OCI-M2 (cell line): ENCODE data around the gene KRTAP9-7.
"Not testable (repeated sequence)": the region's sequence is repeated elsewhere in the genome, so short reads cannot be mapped to it uniquely, and the experiment has no call there.

Experiments
- DNase-seq: peaks from one replicate; lab custom pipeline; 2025; ENCODE audit not compliant: unreplicated experiment; lab: John Stamatoyannopoulos, UW

KRTAP9-7 gene, protein sequence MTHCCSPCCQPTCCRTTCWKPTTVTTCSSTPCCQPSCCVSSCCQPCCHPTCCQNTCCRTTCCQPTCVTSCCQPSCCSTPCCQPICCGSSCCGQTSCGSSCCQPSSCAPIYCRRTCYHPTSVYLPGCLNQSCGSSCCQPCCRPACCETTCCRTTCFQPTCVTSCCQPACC

DNA sequence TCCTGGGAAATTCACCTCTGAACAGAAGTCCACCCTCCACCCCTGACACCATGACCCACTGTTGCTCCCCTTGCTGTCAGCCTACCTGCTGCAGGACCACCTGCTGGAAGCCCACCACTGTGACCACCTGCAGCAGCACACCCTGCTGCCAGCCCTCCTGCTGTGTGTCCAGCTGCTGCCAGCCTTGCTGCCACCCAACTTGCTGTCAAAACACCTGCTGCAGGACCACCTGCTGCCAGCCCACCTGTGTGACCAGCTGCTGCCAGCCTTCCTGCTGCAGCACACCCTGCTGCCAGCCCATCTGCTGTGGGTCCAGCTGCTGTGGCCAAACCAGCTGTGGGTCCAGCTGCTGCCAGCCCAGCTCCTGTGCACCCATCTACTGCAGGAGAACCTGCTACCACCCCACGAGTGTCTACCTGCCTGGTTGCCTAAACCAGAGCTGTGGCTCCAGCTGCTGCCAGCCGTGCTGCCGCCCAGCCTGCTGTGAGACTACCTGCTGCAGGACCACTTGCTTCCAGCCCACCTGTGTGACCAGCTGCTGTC, at the start of gene KRTAP9-7:
Gene KRTAP9-7, plus strand, starts transcription at position 51 of the 543 bp plus-strand sequence. Its CDS starts 0 bp downstream, at position 51.
- DNase-seq = not testable (repeated sequence)

DNA sequence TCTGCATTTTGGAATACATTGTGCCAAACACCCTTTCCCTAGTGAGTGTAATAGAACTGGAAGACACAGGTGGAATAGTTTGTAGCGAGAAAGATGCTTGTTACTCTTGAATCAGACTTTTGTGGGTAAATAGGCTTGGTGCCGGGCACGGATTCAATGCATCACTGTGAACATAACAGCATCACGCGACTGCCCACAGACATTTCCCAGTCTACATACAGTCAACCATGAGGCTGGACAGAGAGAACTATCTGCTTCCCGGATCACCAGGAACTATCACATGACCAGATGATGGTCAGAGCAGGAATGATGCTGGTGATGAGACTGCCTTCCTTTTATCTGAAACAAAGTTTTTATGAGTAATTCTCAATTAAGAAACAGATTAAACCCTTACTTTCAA, 49.4 kb upstream of the KRTAP9-7 start:
- no peak for DNase-seq

DNA sequence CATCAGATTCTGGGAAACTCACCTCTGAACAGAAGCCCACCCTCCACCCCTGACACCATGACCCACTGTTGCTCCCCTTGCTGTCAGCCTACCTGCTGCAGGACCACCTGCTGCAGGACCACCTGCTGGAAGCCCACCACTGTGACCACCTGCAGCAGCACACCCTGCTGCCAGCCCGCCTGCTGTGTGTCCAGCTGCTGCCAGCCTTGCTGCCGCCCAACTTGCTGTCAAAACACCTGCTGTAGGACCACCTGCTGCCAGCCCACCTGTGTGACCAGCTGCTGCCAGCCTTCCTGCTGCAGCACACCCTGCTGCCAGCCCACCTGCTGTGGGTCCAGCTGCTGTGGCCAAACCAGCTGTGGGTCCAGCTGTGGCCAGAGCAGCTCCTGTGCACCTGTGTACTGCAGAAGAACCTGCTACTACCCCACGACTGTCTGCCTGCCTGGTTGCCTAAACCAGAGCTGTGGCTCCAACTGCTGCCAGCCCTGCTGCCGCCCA, 48.9 kb upstream of the KRTAP9-7 start, which contains the start of gene KRTAP9-2:
Gene KRTAP9-2, plus strand, starts transcription at position 51 of the 498 bp plus-strand sequence. Its CDS starts 7 bp downstream, at position 58.
- DNase-seq = not testable (repeated sequence)

DNA sequence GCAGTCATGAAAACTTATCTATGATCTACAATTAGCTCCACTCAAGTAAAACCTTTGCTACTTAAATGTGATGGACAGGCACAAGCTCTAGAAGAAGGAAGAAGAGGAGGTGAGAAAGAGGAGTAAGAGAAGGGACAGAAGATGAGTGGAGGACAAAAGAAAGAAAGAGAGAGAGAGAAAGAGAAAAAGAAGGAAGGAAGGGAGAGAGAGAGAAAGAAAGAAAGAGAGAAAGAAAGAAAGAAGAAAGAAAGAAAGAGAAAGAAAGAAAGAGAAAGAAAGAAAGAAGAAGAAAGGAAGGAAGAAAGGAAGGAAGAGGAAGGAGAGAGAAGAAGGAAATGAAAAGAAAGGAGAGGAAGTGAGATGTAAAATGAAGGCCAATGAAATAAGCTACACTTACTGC, 45.4 kb upstream of the KRTAP9-7 start:
- no peak for DNase-seq

DNA sequence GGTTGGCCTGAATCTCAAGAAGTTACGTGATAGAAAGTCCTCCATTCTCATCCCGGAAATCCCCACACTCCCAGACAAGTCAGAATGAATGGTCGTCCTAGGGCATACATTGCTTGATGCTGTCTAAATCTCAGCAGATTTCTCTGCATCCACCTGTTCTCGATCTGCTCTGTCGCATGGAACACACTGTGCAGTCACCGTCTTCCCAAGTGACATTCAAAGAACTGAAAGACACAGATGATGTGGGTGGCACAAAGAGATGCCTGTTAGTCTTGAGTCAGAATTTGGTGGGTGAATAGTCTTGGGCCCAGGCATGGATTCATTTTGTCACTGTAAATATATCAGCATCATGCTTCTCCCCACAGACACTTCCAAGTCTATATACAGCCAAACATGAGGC, 43.8 kb upstream of the KRTAP9-7 start:
- DNase-seq = no peak

DNA sequence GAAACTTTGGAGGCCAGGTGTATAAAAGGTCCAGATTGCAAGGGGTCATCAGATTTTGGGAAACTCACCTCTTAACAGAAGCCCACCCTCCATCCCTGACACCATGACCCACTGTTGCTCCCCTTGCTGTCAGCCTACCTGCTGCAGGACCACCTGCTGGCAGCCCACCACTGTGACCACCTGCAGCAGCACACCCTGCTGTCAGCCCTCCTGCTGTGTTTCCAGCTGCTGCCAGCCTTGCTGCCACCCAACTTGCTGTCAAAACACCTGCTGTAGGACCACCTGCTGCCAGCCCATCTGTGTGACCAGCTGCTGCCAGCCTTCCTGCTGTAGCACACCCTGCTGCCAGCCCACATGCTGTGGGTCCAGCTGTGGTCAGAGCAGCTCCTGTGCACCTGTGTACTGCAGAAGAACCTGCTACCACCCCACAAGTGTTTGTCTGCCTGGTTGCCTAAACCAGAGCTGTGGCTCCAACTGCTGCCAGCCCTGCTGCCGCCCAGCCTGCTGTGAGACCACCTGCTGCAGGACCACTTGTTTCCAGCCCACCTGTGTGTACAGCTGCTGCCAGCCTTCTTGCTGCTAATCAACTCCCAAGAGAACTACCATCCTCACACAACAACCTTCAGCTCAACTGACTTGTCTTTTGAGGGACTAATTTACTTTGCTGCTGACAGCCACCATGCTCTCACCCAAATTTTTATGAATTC, 42.9 kb upstream of the KRTAP9-7 start, which contains the start of gene KRTAP9-3:
Gene KRTAP9-3, plus strand, starts transcription at position 51 of the 707 bp plus-strand sequence. Its CDS starts 53 bp downstream, at position 104.
- DNase-seq = not testable (repeated sequence)

DNA sequence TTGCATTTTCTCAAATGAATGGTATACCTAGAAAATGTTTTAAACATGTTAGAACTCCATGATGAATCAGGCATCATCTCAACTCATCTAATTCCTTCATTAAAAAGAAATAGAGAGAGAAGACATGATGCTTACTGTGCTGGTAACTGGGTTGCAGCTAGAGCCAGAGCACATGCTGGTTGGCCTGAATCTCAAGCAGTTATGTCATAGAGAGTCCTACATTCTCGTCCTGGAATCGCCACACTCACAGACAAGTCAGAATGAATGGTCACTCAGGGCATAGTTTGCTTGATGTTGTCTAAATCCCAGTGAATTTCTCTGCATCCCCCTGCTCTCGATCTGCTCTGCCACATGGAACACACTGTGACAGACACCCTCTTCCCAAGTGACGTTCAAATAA, 38.4 kb upstream of the KRTAP9-7 start:
- not testable (repeated sequence) for DNase-seq

DNA sequence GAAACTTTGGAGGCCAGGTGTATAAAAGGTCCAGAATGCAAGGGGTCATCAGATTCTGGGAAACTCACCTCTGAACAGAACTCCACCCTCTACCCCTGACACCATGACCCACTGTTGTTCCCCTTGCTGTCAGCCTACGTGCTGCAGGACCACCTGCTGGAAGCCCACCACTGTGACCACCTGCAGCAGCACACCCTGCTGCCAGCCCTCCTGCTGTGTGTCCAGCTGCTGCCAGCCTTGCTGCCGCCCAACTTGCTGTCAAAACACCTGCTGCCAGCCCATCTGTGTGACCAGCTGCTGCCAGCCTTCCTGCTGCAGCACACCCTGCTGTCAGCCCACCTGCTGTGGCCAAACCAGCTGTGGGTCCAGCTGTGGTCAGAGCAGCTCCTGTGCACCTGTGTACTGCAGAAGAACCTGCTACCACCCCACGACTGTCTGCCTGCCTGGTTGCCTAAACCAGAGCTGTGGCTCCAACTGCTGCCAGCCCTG, 37.5 kb upstream of the KRTAP9-7 start, which contains the start of gene KRTAP9-8:
Gene KRTAP9-8, plus strand, starts transcription at position 51 of the 489 bp plus-strand sequence. Its CDS starts 53 bp downstream, at position 104.
- DNase-seq = not testable (repeated sequence)

DNA sequence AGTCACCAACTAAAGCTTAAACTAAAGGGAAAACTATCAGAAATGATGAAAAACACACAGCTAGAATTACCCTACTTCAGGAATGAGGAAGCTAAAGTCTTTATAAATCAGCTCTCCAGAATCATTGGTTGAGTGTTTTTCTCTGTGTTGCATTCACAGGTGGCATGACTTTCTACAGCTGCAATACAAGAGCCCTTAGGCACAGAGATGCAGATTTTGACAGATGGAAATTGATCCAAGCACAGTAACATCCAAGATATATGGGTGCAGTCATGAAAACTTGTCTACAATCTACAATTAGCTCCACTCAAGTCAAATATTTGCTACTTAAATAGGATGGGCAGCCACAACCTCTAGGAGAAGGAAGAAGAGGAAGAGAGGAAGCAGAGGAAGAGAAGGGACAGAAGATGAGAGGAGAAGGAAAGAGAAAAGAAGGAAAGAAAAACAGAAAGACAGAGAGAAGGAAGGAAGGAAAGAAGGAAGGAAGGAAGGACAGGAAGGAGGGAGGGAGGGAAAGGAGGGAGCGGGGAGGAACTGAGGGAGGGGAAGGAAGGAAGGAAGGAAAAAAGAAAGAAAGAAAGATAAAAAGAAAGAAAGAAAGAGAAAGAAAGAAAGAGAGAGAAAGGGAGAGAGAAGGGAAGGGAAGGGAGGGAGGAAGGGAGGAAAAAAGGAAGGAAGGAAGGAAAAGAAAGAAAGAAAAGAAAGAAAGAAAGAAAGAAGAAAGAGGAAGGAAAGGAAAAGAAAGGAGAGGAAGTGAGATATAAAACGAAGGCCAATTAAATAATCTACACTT, 28.3 kb upstream of the KRTAP9-7 start:
- DNase-seq = not testable (repeated sequence)

DNA sequence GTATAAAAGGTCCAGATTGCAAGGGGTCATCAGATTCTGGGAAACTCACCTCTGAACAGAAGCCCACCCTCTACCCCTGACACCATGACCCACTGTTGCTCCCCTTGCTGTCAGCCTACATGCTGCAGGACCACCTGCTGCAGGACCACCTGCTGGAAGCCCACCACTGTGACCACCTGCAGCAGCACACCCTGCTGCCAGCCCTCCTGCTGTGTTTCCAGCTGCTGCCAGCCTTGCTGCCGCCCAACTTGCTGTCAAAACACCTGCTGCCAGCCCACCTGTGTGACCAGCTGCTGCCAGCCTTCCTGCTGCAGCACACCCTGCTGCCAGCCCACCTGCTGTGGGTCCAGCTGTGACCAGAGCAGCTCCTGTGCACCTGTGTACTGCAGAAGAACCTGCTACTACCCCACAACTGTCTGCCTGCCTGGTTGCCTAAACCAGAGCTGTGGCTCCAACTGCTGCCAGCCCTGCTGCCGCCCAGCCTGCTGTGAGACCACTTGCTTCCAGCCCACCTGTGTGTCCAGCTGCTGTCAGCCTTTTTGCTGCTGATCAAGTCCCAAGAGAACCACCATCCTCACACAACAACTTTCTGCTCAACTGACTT, 25.8 kb upstream of the KRTAP9-7 start, which contains the start of gene KRTAP9-4:
Gene KRTAP9-4, plus strand, starts transcription at position 51 of the 604 bp plus-strand sequence. Its CDS starts 34 bp downstream, at position 85.
- not testable (repeated sequence) for DNase-seq

DNA sequence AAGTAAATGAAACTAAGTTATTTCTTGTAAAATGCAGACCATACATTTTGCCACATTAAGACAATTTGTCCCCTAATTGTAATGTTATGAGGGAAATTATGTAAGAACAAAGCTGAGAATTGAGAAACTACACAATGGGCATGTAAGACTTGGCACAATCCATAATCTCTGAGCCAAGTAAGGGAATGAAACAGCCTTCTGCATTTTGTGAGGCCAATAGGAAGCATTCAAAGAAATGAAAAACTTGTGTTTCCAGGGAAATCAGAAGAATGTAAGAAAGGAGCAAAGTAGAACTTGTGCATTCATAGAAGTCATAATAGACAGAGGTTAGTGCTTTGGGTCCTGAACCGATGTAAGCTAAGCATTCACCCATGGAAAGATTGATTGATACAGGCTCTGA, 24.2 kb upstream of the KRTAP9-7 start:
- no peak for DNase-seq

DNA sequence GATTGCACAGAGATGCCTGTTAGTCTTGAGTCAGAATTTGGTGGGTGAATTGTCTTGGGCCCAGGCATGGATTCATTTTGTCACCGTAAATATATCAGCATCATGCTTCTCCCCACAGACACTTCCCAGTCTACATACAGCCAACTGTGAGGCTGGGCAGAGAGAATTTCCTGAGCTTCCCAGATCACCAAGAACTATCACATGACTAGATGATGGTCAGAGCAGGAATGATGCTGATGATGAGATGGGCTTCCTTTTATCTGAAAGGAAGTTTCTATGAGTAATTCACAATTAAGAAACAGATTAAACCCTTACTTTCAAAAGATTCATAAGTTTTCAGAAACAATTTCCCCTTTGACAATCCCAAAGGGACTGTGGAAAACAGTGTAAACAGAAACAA, 20.6 kb upstream of the KRTAP9-7 start:
- no peak for DNase-seq

DNA sequence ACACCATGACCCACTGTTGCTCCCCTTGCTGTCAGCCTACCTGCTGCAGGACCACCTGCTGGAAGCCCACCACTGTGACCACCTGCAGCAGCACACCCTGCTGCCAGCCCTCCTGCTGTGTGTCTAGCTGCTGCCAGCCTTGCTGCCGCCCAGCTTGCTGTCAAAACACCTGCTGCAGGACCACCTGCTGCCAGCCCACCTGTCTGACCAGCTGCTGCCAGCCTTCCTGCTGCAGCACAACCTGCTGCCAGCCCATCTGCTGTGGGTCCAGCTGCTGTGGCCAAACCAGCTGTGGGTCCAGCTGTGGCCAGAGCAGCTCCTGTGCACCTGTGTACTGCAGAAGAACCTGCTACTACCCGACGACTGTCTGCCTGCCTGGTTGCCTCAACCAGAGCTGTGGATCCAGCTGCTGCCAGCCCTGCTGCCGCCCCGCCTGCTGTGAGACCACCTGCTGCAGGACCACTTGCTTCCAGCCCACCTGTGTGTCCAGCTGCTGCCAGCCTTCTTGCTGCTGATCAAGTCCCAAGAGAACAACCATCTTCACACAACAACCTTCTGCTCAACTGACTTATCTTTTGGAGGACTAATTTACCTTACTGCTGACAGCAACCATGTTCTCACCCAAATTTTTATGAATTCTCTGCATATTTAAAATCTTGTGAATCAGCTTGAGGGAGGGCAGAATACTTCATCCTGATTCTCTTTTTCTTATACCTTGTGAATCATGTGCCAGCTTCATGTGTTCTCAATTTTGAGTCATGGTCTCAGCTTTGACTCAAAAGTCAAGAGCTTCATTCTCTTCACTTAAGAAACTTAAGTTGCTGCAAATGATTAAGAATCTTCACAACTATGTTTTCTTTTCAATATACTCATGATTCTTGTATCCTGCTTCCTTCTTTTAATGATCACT, 19.9 kb upstream of the KRTAP9-7 start, which contains the start of gene KRTAP9-9:
Gene KRTAP9-9, plus strand, starts transcription at position 4 of the 910 bp plus-strand sequence.
- not testable (repeated sequence) for DNase-seq

DNA sequence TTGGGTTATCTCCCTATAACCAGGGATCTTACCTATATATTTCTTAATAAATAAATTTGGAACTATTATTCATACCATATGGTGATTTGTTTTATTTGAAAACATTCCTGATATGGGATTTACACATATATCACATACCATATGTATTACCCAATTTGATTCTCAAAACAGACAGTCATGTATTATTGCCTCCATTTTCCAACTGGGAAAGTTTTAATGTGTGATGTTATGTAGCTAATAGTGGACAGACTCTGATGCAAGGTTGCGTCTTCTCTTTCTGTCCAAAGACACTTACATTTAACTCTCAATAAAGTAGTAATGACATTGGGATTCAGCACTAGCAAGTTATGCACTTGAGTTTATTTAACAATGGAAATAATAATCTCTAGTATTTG, 19.2 kb upstream of the KRTAP9-7 start:
- no peak for DNase-seq

DNA sequence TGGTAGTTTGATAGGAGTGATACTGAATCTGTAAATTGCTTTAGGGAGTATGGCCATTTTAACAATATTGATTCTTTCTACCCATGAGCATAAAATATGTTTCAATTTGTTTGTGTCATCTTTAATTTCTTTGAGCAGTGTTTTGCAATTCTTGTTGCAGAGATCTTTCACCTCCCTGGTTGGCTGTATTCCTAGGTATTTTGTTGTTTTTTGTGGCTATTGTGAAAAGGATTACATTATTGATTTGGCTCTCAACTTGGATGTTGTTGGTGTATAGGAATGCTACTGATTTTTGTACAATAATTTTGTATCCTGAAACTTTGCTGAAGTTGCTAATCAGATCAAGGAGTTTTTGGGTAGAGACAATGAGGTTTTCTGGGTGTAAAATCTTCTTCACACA, 17.1 kb upstream of the KRTAP9-7 start:
- no peak for DNase-seq

DNA sequence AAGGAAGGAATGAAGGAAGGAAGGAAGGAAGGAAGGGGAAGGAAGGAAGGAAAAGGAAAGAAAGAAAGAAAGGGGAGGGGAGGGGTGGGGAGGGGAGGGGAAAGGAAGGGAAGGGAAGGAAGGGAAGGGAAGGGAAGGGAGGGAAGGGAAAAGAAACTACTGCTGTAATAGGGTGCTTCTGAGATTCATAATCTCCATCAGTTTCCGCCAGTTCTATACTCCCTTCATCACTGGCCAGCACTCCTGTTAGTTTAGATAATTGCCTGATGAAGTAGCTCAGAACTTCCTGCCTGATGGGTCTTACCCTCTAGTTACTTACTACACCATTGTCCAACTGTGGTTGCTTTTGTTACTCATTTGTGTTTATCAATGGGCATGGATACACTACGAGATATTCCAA, 12.3 kb upstream of the KRTAP9-7 start:
- no peak for DNase-seq

DNA sequence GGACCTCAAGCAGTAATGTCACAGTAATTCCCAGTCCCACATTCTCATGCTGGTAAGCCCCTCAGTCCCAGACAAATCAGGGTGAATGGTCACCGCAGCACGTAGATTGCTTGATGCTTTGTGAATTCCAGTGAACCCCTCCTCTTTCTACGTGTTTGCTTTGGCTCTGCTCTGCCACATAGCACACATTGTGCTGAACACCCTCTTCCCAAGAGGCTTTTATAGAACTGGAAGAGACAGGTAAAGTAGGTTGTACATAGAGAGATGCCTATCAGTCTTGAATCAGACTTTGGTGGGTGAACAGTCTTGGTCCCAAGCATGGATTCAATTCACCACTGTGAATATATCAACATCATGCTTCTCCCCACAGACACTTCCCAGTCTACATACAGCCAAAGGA, 10.9 kb upstream of the KRTAP9-7 start:
- DNase-seq = no peak

DNA sequence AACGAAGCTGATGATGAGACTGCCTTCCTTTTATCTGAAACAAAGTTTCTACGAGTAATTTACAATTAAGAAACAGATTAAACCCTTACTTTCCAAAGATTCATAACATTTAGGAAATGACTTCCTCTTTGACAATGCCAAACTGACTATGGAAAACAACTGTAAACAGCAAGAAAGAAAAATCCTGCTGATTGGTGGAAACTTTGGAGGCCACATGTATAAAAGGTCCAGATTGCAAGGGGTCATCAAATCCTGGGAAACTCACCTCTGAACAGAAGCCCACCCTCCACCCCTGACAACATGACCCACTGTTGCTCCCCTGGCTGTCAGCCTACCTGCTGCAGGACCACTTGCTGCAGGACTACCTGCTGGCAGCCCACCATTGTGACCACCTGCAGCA, 10.4 kb upstream of the KRTAP9-7 start, which contains the start of gene KRTAP9-6:
Gene KRTAP9-6, plus strand, starts transcription at position 301 of the 400 bp plus-strand sequence. Its CDS starts 0 bp downstream, at position 301.
- no peak for DNase-seq

DNA sequence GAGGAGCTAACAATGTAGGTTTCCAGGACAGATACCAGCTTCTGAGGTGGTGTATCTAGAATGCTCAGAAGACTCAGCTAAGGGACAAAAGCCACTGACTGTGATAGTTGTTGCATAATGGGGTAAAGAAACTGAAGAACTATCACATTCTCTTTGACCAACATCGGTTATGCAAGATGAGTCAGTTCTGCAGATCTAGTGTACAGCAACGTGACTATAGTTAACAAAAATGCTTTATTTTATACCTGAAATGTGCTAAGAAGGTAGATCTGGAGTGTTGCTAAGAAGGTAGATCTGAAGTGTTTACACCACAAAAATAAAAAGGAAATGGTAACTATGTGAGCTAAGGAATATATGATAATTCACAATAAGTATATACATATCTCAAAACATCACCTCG, 7.8 kb upstream of the KRTAP9-7 start:
- no peak for DNase-seq
